Measurements from ENCODE around the gene SSH2.

DNA sequence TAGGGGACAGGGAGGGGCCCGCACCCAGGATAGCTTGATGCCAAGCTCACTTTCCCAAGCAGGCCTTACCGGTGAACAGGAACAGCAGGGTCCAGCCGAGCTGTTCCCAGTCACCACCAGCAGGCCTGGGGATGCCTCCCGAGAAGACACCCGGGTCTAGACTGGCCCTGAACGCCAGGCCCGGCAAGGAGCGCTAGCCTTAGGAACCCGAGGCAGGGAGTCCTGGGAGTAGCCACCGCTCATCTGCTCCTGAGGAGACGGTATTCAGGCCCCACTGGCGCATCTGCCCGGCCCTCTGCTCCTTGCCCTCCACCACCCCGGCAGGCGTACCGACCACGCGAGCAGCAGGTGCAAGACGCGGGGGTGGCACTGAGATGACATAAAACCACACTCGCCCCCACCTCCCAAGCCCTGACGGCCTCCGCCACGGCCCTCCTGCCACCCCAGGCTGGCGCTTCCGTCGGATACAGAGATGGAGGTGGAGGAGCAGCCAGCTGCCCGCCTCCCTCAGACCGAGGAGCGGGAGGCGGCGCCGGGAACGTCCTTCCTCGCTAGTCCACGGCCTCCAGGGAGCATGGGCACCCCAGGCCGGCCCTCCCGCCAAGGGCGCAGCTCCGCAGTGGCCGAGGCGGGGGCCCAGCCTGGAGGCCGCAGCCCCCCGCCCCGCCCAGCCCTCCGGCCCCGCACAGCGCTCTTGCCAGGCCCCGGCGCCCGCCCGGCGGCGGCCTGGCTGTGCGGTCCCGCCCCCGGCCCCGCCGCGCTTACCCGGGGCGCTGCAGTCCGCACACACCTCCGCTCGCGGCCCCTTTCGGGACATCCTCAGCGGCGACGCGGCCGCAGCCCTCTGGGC lies 341.2 kb downstream of the SSH2 start:
- TF ChIP-seq TCF12 (IDR thresholded peaks at IDR 0.05), result no peak
- no peak for TF ChIP-seq RAD21 (IDR thresholded peaks at IDR 0.05; ENCODE audit: low read length)
- no peak for TF ChIP-seq CTCF (IDR thresholded peaks at IDR 0.05)
- TF ChIP-seq PBX3 (IDR thresholded peaks at IDR 0.05), result no peak
- TF ChIP-seq SMC3 (IDR thresholded peaks at IDR 0.05; ENCODE audit: low read depth, low read length), result no peak
- TF ChIP-seq POLR2AphosphoS5 (IDR thresholded peaks at IDR 0.05; ENCODE audit: low read depth, low read length), result no peak
- no peak for TF ChIP-seq EP300 (IDR thresholded peaks at IDR 0.05; ENCODE audit: borderline replicate concordance in 1 of 2, low read depth in 1 of 2, low read length in 1 of 2)
- TF ChIP-seq EZH2phosphoT487 (IDR thresholded peaks at IDR 0.05; ENCODE audit: borderline replicate concordance, low read depth), result no peak
- TF ChIP-seq, protein P1, sequence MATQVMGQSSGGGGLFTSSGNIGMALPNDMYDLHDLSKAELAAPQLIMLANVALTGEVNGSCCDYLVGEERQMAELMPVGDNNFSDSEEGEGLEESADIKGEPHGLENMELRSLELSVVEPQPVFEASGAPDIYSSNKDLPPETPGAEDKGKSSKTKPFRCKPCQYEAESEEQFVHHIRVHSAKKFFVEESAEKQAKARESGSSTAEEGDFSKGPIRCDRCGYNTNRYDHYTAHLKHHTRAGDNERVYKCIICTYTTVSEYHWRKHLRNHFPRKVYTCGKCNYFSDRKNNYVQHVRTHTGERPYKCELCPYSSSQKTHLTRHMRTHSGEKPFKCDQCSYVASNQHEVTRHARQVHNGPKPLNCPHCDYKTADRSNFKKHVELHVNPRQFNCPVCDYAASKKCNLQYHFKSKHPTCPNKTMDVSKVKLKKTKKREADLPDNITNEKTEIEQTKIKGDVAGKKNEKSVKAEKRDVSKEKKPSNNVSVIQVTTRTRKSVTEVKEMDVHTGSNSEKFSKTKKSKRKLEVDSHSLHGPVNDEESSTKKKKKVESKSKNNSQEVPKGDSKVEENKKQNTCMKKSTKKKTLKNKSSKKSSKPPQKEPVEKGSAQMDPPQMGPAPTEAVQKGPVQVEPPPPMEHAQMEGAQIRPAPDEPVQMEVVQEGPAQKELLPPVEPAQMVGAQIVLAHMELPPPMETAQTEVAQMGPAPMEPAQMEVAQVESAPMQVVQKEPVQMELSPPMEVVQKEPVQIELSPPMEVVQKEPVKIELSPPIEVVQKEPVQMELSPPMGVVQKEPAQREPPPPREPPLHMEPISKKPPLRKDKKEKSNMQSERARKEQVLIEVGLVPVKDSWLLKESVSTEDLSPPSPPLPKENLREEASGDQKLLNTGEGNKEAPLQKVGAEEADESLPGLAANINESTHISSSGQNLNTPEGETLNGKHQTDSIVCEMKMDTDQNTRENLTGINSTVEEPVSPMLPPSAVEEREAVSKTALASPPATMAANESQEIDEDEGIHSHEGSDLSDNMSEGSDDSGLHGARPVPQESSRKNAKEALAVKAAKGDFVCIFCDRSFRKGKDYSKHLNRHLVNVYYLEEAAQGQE (IDR thresholded peaks at IDR 0.05; ENCODE audit: low read depth, low read length), result no peak
- TF ChIP-seq JUND (IDR thresholded peaks at IDR 0.05), result no peak
- TF ChIP-seq GABPA (IDR thresholded peaks at IDR 0.05; ENCODE audit: low read depth), result no peak
- TF ChIP-seq RXRA (IDR thresholded peaks at IDR 0.05; ENCODE audit: borderline replicate concordance, low read depth), result no peak

All from SK-N-SH (cell line).